ENCODE data around the gene PIGC.
"Not testable (repeated sequence)": the region's sequence is repeated elsewhere in the genome, so short reads cannot be mapped to it uniquely, and the experiment has no call there.

PIGC gene

DNA sequence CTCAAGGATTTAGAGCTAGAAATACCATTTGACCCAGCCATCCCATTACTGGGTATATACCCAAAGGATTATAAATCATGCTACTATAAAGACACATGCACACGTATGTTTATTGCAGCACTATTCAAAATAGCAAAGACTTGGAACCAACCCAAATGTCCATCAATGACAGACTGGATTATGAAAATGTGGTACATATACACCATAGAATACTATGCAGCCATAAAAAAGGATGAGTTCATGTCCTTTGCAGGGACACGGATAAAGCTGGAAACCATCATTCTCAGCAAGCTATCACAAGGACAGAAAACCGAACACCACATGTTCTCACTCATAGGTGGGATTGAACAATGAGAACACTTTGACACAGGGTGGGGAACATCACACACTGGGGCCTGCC lies 6.7 kb downstream of the PIGC start:
- H3K27me3 ChIP-seq (ENCODE audit: low read depth): not testable (repeated sequence)

DNA sequence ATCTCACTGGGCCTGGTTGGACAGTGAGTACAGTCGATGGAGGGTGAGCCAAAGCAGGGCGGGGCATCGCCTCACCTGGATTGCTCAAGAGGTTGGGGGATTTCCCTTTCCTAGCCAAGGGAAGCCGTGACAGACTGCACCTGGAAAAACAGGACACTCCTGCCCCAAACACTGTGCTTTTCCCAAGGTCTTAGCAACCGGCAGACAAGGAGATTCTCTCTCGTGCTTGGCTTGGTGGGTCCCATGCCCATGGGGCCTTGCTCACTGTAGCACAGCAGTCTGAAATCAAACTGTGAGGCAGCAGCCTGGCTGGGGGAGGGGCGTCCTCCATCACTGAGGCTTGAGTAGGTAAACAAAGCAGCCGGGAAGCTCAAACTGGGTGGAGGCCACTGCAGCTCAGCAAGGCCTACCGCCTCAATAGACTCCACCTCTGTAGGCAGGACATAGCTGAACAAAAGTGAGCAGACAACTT lies 12.1 kb downstream of the PIGC start:
- no peak for DNase-seq (ENCODE audit: low spot score in 2 of 2)

More for the DNA sequence above, 6.7 kb downstream of the PIGC start:
- in situ Hi-C loops (cut with MboI; ENCODE audit: low sequenced_read_pairs); H3K4me1 ChIP-seq; H3K36me3 ChIP-seq (replicated peaks); H3K9me3 ChIP-seq; DNase-seq (ENCODE audit: low spot score in 2 of 2); H3K4me3 ChIP-seq: not testable (repeated sequence)

DNA sequence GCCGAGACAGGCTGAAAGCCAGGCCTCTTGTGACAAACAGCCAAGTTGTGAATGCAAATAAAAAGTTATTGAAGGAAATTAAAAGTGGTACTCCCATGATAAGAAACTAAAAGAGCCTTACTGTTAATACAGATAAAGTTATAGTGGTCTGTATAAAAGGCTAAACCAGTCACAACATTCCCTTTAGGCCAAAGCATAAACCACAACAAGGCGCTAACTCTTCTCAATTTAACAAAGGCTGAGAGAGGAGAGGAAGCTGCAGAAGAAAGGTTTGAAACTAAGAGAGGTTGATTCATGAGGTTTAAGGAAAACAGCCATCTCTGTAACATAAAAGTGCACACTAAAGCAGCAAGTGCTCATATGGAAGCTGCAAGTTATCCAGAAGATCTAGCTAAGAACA lies 12.7 kb downstream of the PIGC start:
- Histone ChIP-seq H3K4me1 (no peaks in the 10 kb centered on the region), H3K27me3 (ENCODE audit: low read depth) (no peaks in the 10 kb centered on the region), H3K4me3 (no peak overlapping the region), H3K9me3 (no peaks in the 10 kb centered on the region), H3K36me3 (replicated peaks) (no peaks in the 10 kb centered on the region)
- in situ Hi-C loops (cut with MboI; ENCODE audit: low sequenced_read_pairs): no loop called here
- no peak for DNase-seq (ENCODE audit: low spot score in 2 of 2)

More for the DNA sequence above, 12.1 kb downstream of the PIGC start:
- Histone ChIP-seq H3K9me3 (0 out of 2 replicates have a peak, but pooled peaks cover 3% of the 10 kb centered on the region), H3K36me3 (replicated peaks) (no peaks in the 10 kb centered on the region), H3K4me1 (no peaks in the 10 kb centered on the region), H3K27me3 (ENCODE audit: low read depth) (no peaks in the 10 kb centered on the region), H3K4me3 (no peak overlapping the region)
- in situ Hi-C loops (cut with MboI; ENCODE audit: low sequenced_read_pairs): no loop called here

DNA sequence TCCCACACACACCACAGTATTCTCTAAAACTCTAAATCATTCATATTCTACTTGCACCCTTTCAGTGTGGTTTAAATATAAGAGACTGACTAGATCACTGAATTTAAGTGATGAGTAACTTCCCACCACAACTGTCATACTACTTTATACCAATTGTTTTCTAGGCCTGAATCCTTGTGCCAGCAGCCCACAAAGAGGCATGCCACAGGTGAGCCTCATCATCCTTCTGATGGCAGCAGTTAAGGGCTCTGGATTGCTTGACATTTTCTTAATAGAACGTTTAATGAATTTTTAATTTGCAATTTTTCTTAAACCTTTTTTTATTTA lies 13.8 kb downstream of the PIGC start:
- no peaks in the 10 kb centered on the region for H3K27me3 ChIP-seq (ENCODE audit: low read depth)
- H3K36me3 ChIP-seq (replicated peaks): no peaks in the 10 kb centered on the region
- in situ Hi-C loops (cut with MboI; ENCODE audit: low sequenced_read_pairs): no loop called here
- no peaks in the 10 kb centered on the region for H3K9me3 ChIP-seq
- H3K4me1 ChIP-seq: no peaks in the 10 kb centered on the region
- no peak overlapping the region for H3K4me3 ChIP-seq
- DNase-seq (ENCODE audit: low spot score in 2 of 2): no peak

DNA sequence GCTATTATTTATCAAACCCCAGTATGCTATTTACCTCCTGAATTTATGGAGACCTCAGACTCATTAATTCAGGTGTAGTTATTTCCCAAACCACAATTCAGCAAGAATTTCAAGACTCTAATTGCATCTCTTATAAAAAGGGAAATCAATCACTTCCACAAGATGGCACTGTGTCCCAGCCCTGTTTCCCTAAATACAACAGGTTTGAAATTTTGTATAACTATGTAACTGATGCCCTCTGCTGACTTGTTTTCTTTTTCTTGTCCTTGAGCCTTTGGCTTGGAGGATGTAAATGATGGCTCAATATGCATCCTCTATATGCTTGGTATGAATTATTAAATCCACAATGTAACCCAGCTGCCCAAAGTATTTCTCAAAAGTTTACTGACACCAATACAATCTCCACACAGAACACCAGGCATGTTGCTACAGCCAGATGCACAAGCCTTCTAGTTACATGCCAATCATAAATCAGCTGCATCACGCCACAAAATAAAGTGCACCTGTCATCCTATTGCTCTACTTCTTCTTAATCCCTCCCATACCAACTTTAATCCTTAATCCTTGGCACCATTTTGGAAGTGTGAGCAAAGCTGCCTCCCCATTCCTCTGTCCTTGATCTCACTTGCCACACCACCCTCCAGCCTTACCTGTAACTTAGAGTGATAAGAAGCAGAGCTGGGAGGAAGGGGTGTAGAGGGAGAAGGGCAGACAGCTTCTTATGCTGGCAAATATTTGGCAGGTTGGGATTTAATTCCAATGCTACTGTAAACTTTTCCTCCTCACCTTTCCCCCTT lies 14.3 kb downstream of the PIGC start:
- in situ Hi-C loops (cut with MboI; ENCODE audit: low sequenced_read_pairs): no loop called here
- Histone ChIP-seq H3K9me3 (no peaks in the 10 kb centered on the region), H3K27me3 (ENCODE audit: low read depth) (no peaks in the 10 kb centered on the region), H3K4me3 (no peak overlapping the region), H3K36me3 (replicated peaks) (no peaks in the 10 kb centered on the region), H3K4me1 (no peaks in the 10 kb centered on the region)
- DNase-seq (ENCODE audit: low spot score in 2 of 2): peak; percentile 52 to 62

DNA sequence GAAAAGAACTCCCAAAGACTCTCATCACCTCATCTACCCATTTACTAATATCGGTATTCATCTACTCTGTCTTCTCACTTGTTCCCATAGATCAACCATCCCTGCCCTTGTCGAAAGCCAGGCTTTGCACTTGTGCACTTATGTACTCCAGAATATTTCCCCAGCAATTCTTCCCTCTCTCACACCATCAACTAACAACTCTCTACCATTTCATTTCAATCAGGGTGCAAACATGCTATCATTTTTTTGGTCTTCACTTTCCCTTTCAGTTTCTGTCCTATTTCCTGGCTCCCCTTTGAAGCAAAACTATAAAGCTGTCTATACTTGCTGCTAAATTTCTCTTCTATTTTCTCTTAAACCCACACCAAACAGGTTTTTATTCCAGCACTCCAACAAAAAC lies 16.7 kb downstream of the PIGC start:
- DNase-seq (ENCODE audit: low spot score in 2 of 2): no peak
- no peaks in the 10 kb centered on the region for H3K9me3 ChIP-seq
- no peaks in the 10 kb centered on the region for H3K27me3 ChIP-seq (ENCODE audit: low read depth)
- no peaks in the 10 kb centered on the region for H3K4me1 ChIP-seq
- no peaks in the 10 kb centered on the region for H3K36me3 ChIP-seq (replicated peaks)
- no peak overlapping the region for H3K4me3 ChIP-seq
- in situ Hi-C loops (cut with MboI; ENCODE audit: low sequenced_read_pairs): no loop called here

DNA sequence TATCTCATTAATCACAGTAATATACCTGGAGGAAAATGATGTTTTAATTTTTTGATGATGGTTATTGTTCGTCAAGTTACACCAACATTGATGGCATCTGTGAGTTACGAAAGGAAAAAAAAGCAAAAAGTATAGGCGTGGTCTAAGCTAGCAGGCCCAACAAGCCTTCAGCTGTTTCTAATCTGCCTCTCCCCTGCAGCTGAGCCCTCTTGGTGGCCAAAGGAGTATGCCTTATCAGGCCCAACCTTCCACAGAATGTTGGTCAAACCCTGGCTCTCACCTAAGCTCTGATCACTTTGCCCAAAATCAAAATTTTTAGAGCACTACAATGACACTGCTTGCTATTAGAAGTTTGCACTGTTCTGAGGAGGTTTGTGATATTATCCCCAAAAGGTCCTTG lies 18.5 kb downstream of the PIGC start:
- H3K4me1 ChIP-seq: no peaks in the 10 kb centered on the region
- no peak for DNase-seq (ENCODE audit: low spot score in 2 of 2)
- no peaks in the 10 kb centered on the region for H3K9me3 ChIP-seq
- H3K36me3 ChIP-seq (replicated peaks): no peaks in the 10 kb centered on the region
- no peaks in the 10 kb centered on the region for H3K27me3 ChIP-seq (ENCODE audit: low read depth)
- H3K4me3 ChIP-seq: no peak overlapping the region
- in situ Hi-C loops (cut with MboI; ENCODE audit: low sequenced_read_pairs): no loop called here

DNA sequence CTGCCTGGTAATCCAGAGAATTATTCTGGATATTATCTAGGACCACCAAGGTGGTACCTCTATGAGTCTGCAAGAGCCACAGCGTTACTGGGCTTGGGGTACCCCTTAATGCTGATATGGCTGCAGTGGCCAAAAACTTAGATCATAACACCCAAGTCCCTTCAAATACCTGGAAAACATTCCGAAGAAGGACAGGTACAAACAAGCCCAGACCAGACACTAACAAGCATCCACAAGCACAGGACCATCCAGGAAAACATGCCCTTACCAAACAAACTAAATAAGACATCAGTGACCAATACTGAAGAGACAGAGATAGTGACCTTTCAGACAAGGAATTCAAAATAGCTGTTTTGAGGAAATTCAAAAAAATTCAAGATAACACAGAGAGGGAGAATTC lies 20.5 kb downstream of the PIGC start:
- Histone ChIP-seq H3K36me3 (replicated peaks) (no peaks in the 10 kb centered on the region), H3K9me3 (no peaks in the 10 kb centered on the region), H3K27me3 (ENCODE audit: low read depth) (no peaks in the 10 kb centered on the region), H3K4me3 (no peak overlapping the region), H3K4me1 (no peaks in the 10 kb centered on the region)
- DNase-seq (ENCODE audit: low spot score in 2 of 2): no peak
- in situ Hi-C loops (cut with MboI; ENCODE audit: low sequenced_read_pairs): no loop called here

DNA sequence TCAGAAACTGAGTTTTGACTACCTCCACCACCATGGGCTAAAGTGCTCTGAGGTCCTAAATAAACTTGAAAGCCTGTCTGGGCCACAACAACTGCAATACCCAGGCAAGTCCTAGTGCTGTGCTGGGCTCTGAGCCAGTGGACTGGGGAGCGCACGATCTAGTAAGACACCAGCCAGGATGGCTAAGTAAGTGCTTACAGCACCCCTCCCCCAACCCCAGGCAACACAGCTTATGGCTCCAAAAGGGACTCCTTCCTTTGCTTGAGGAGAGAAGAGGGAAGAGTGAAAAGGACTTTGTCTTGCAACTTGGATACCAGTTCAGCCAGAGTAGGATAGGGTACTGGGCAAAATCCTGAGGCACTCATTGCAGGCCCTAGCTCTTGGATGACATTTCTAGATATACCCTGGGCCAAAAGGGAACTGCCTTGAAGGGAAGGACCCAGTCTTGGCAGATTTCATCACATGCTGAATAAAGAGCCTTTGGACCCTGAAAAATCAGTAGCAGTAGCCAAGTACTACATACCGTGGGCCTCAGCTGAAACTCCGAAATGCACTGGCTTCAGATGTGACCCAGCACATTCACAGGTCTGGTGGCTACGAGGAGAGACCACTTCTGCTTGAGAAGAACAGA lies 21.8 kb downstream of the PIGC start:
- Histone ChIP-seq H3K4me1 (no peaks in the 10 kb centered on the region), H3K4me3 (no peak overlapping the region), H3K27me3 (ENCODE audit: low read depth) (no peaks in the 10 kb centered on the region), H3K9me3 (no peaks in the 10 kb centered on the region), H3K36me3 (replicated peaks) (no peaks in the 10 kb centered on the region)
- DNase-seq (ENCODE audit: low spot score in 2 of 2): no peak
- in situ Hi-C loops (cut with MboI; ENCODE audit: low sequenced_read_pairs): no loop called here

DNA sequence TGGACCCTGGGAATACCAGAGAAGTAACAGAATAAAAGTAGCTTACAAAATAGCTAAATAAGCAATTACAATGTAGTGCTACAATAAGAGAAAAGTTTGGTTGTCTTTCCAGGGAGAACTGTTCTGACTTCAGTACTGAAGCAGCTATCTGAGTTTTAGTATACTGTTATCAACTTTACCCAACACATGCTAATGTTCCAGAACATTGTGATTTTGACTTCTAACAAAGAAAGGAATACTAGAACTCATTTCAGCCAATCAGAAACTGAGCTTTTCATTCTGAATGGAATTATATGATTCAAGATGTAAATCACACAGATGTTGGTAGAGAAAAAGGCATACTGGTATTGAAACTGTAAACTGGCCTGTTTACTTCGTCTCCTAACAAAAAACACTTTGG lies 23.5 kb downstream of the PIGC start, which contains the start of gene C1orf105:
TSS of gene C1orf105 (plus strand) at position 301 of the 400 bp plus-strand sequence. CDS start 201 bp downstream, outside the sequence.
- H3K9me3 ChIP-seq: no peaks in the 10 kb centered on the region
- no peak for DNase-seq (ENCODE audit: low spot score in 2 of 2)
- no peaks in the 10 kb centered on the region for H3K36me3 ChIP-seq (replicated peaks)
- no peaks in the 10 kb centered on the region for H3K27me3 ChIP-seq (ENCODE audit: low read depth)
- H3K4me1 ChIP-seq: no peaks in the 10 kb centered on the region
- no peak within 1 kb of the TSS for H3K4me3 ChIP-seq
- in situ Hi-C loops (cut with MboI; ENCODE audit: low sequenced_read_pairs): no loop called here

DNA sequence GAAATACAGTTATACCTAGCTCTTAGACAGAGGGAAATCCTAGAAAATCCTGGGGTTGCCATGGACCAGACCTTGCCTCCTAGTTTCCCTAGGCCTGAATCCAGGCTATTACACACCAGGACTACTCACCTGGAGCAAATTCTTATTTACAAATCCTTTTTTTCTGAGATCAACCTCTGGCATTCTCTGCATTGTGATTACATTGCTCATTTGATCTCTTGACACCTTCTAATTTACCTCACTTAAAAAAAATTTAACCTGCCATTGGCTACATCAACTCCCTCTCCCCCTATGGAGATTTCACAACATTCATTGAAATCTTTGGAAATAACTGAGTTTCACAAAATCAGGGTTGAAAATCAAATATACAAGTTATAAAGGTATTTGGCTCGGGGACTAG lies 26.3 kb downstream of the PIGC start:
- H3K4me3 ChIP-seq: no peak overlapping the region
- H3K4me1 ChIP-seq: no peaks in the 10 kb centered on the region
- H3K27me3 ChIP-seq (ENCODE audit: low read depth): no peaks in the 10 kb centered on the region
- in situ Hi-C loops (cut with MboI; ENCODE audit: low sequenced_read_pairs): no loop called here
- no peaks in the 10 kb centered on the region for H3K9me3 ChIP-seq
- DNase-seq (ENCODE audit: low spot score in 2 of 2): no peak
- no peaks in the 10 kb centered on the region for H3K36me3 ChIP-seq (replicated peaks)

DNA sequence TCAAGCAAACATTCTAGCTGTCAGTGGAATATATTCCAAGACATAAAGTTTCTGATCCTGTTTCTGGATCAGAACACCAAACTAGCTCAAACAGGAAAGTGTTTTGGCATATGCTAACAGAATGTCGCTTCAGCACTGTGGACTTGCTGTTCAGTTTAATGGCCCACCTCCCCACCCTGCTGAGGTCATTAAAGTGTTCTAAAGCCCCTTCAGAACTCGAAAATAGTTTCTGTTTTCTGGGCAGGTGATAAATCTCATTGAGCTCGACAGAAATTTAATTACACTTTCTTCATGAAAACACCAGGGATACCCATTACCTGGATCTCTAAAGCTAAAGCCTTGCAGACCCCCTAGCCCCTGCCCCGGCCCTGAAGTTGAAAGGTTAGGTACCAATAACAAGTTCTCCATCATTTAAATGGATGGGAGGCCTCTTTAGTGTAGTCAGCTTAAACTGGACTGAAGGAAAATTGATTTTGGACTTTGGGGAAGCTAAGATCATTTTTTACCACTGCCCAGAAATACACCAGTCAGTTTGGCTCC lies 27.3 kb downstream of the PIGC start:
- no peak for DNase-seq (ENCODE audit: low spot score in 2 of 2)
- in situ Hi-C loops (cut with MboI; ENCODE audit: low sequenced_read_pairs): no loop called here
- Histone ChIP-seq H3K9me3 (no peaks in the 10 kb centered on the region), H3K4me3 (no peak overlapping the region), H3K27me3 (ENCODE audit: low read depth) (no peaks in the 10 kb centered on the region), H3K4me1 (no peaks in the 10 kb centered on the region), H3K36me3 (replicated peaks) (no peaks in the 10 kb centered on the region)

DNA sequence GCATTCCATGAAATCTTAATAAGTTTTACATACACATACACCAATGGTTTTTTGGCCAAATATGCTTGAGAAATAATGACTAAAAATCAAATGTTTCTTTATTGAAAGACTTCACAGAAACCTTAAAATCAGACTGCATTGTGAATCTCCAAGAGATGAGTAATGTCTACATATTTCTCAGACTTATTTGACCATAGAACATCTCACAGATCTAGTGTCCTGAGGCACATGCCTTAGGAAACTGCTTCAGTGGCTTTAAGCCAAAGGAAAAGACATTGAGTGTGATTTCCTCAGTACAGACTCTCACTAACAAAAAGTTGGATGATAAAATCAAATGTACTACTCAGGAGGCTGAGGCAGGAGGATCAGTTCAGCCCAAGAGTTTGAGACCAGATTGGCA lies 29.5 kb downstream of the PIGC start:
- Histone ChIP-seq H3K36me3 (replicated peaks) (no peaks in the 10 kb centered on the region), H3K4me3 (no peak overlapping the region), H3K4me1 (no peaks in the 10 kb centered on the region), H3K27me3 (ENCODE audit: low read depth) (no peaks in the 10 kb centered on the region), H3K9me3 (no peaks in the 10 kb centered on the region)
- in situ Hi-C loops (cut with MboI; ENCODE audit: low sequenced_read_pairs): no loop called here
- DNase-seq (ENCODE audit: low spot score in 2 of 2): no peak

DNA sequence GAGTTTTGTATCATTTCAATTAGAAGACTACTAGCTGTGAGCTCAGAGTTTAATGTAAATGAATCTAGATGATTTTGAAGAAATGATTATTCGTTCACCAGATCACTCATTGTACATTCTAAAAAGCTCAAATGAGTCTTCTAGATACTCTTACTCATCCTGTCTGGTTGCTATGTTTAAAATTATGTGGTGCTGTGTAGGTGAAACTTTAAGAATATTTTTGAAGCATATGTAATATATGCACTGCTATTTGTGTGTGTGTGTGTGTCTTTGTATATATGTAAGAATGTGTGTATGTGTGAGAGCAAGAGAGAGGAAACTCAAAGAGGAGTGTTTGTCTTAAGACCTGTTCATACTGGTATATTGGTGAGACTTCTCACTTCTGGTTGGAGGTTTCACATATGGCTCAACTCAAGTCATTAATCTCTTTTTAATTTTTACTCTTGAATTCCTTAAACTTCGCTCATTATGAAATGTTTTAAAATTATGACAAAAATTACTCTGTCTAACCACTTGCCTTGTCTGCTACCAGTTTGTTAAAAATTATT lies 32.0 kb downstream of the PIGC start:
- no peak for DNase-seq (ENCODE audit: low spot score in 2 of 2)
- H3K9me3 ChIP-seq: no peaks in the 10 kb centered on the region
- no peaks in the 10 kb centered on the region for H3K36me3 ChIP-seq (replicated peaks)
- H3K4me3 ChIP-seq: no peak overlapping the region
- no peaks in the 10 kb centered on the region for H3K27me3 ChIP-seq (ENCODE audit: low read depth)
- no peaks in the 10 kb centered on the region for H3K4me1 ChIP-seq
- in situ Hi-C loops (cut with MboI; ENCODE audit: low sequenced_read_pairs): no loop called here
